ENCODE results near the gene FAM216B. TPM values are rescaled to one million over a fixed set of nuclear protein-coding genes. Genes with fewer than 3 reads are reported as not detected.
"Not testable (repeated sequence)": the region's sequence is repeated elsewhere in the genome, so short reads cannot be mapped to it uniquely, and the experiment has no call there.

FAM216B gene
- total RNA-seq: not detected in 2 replicates

- no peak for DNase-seq (ENCODE audit: low read depth in 2 of 2)
Observed at GRCh38 chr13:42781352-42781751, at the start of gene FAM216B. Gene FAM216B, plus strand, starts transcription at chr13:42781584. Its CDS starts 2,484 bp downstream, at chr13:42784068.

- DNase-seq (ENCODE audit: low read depth in 2 of 2): no peak
Observed at GRCh38 chr13:42732073-42732472, 49.3 kb upstream of the FAM216B start.

GRCh38 chr13:42733046-42733445 is 48.3 kb upstream of the FAM216B start:
- no peak for DNase-seq (ENCODE audit: low read depth in 2 of 2)

- DNase-seq (ENCODE audit: low read depth in 2 of 2): no peak
Observed at GRCh38 chr13:42735010-42735409, 46.4 kb upstream of the FAM216B start.

GRCh38 chr13:42740753-42741152 is 40.6 kb upstream of the FAM216B start:
- peak in 1 of 2 donors; percentile 39 for DNase-seq (ENCODE audit: low read depth in 2 of 2)

GRCh38 chr13:42741914-42742313 is 39.5 kb upstream of the FAM216B start:
- no peak for DNase-seq (ENCODE audit: low read depth in 2 of 2)

GRCh38 chr13:42745655-42746054 is 35.7 kb upstream of the FAM216B start:
- no peak for DNase-seq (ENCODE audit: low read depth in 2 of 2)

- DNase-seq (ENCODE audit: low read depth in 2 of 2): no peak
Observed at GRCh38 chr13:42746866-42747265, 34.5 kb upstream of the FAM216B start.

- DNase-seq (ENCODE audit: low read depth in 2 of 2): peak in 1 of 2 donors; percentile 10
Observed at GRCh38 chr13:42747399-42747873, 33.9 kb upstream of the FAM216B start.

- DNase-seq (ENCODE audit: low read depth in 2 of 2): no peak
Observed at GRCh38 chr13:42750794-42751193, 30.6 kb upstream of the FAM216B start.

GRCh38 chr13:42751693-42752092 is 29.7 kb upstream of the FAM216B start:
- no peak for DNase-seq (ENCODE audit: low read depth in 2 of 2)

GRCh38 chr13:42752731-42753130 is 28.7 kb upstream of the FAM216B start:
- no peak for DNase-seq (ENCODE audit: low read depth in 2 of 2)

GRCh38 chr13:42753697-42754096 is 27.7 kb upstream of the FAM216B start:
- DNase-seq (ENCODE audit: low read depth in 2 of 2): no peak

- no peak for DNase-seq (ENCODE audit: low read depth in 2 of 2)
Observed at GRCh38 chr13:42754801-42755510, 26.4 kb upstream of the FAM216B start.

- DNase-seq (ENCODE audit: low read depth in 2 of 2): no peak
Observed at GRCh38 chr13:42757678-42758420, 23.5 kb upstream of the FAM216B start.

GRCh38 chr13:42758515-42758914 is 22.9 kb upstream of the FAM216B start:
- peak in 1 of 2 donors; percentile 7 for DNase-seq (ENCODE audit: low read depth in 2 of 2)

- DNase-seq (ENCODE audit: low read depth in 2 of 2): no peak
Observed at GRCh38 chr13:42760951-42761350, 20.4 kb upstream of the FAM216B start.

- no peak for DNase-seq (ENCODE audit: low read depth in 2 of 2)
Observed at GRCh38 chr13:42762251-42762650, 19.1 kb upstream of the FAM216B start.

- DNase-seq (ENCODE audit: low read depth in 2 of 2): peak in 1 of 2 donors; percentile 40
Observed at GRCh38 chr13:42762917-42763316, 18.5 kb upstream of the FAM216B start.

- DNase-seq (ENCODE audit: low read depth in 2 of 2): no peak
Observed at GRCh38 chr13:42766016-42766415, 15.4 kb upstream of the FAM216B start.

GRCh38 chr13:42769650-42770049 is 11.7 kb upstream of the FAM216B start:
- DNase-seq (ENCODE audit: low read depth in 2 of 2): no peak

- DNase-seq (ENCODE audit: low read depth in 2 of 2): not testable (repeated sequence)
Observed at GRCh38 chr13:42776558-42776957, 4.8 kb upstream of the FAM216B start.

GRCh38 chr13:42777467-42777866 is 3.9 kb upstream of the FAM216B start:
- DNase-seq (ENCODE audit: low read depth in 2 of 2): no peak

Data from dermis microvascular lymphatic vessel endothelial cell (primary cell).